Measurements from ENCODE around the gene ABHD12B.
"Not testable (repeated sequence)": the region's sequence is repeated elsewhere in the genome, so short reads cannot be mapped to it uniquely, and the experiment has no call there.

The ABHD12B gene

DNA sequence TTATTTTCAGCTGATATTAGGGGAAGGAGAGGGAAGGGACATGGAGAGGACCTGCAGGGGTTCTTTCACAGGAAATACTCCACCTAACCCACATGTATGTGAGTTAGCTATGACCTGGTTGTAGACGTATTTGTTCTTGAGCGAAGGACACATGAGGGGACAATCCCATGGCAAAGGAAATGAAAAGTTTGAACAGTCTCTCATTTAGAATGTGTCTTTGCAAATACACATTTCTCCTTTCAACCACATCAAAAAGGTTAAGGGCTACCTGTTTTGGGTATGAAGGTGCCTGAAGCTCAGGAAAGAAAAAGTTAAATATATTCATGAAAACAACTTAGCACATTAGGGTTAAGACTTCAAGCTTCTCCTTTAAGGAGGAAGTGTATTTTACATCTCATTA is 65.0 kb downstream of the ABHD12B start:
- no peak for DNase-seq

DNA sequence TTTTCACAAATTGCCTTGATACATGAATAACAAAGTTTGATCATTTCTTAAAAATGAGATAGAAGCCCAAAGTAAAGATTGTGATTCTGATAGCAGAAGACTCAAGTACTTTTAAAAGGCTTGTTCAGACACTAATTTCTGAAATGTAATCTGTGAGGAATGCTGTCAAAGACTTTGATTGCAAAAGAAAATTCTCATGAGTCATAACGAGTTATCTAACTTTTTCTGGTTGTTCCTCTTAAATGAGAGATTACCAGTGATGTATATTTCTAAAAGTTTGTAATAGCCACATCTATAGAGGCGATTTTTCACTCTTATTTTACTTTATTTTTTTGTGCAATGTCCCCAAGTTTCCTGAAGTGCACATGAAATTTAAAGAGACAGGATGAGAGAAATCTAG is 65.5 kb downstream of the ABHD12B start:
- no peak for DNase-seq

DNA sequence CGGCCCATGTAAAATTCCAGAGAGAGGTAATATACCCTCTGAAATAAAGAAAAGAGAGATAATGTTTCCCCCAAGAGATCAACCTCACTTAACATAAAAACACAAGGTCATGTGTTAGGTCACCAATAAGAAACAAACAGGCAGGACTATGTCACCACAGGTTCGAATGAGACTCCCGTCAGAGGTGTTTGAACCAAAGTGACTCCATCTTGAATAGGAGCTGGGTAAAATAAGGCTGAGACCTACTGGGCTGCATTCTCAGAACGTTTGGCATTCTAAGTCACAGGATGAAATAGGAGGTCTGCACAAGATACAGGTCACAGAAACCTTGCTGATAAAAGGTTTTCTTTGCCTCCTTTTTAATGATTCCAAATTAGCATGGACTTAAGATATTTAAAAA is 65.9 kb downstream of the ABHD12B start:
- no peak for DNase-seq

DNA sequence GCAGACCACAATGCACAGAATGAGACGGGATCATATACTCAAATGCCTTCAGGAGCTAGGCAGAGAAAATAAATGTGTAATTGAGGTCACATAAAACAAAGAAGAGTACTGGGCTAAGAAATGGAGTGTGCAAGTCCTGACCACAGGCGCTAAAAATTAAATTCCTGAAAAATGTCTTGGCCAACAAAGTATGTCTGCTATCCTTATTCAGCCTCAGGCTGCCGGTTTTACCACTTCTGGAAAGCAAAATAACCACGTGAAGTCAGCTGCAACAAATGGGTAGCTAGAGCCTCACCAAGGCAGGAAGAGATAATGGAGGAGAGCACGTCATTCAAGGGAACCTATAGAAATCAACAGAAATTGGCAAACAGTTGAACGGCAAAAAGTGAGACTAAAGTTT is 69.3 kb downstream of the ABHD12B start:
- DNase-seq: no peak

DNA sequence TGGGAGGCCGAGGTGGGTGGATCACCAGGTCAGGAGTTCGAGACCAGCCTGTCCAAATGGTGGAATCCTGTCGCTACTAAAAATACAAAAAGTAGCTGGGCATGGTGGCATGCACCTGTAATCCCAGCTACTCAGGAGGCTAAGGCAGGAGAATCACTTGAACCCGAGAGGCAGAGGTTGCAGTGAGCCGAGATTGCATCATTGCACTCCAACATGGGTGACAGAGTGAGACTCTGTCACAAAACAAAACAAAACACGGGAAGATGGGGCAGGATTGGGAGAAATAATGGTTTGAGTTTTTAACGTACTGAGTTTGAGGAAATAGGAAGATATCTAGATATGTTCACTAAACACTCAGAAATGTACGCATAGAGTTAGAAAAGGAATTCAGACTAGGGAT is 69.8 kb downstream of the ABHD12B start:
- DNase-seq: not testable (repeated sequence)

DNA sequence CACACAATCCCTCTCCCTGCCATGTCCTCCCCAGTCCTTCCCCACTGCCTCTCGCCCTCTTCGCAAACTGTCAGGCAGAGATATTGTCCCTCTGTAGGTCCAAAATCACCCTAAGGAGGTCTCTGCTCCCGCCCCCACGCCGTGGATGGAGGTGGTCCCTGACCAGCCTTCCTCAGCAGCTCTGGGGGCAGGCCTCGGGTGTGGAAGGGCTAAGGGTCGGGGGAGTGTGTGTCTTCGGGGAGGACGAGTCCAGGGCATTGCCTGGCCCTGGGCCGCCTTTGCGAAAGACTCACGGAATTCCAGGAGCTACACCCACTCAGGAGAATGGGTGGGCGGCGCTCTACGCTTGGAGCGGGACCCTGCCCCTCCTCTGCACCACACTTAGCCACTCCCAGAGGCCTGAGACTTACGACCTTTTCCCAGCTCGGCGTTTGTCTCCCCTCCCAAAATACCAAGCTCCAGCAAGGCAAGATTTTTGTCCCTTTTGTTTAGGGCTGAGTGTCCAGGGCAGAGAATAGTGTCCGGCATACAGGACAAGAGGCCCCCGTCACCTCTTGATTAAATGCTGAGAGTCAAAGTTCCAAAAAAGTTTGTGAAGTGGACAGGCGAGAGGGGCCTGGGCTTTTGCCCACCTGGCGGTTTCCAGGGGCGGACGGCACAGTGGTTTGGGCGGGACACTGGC is 71.5 kb downstream of the ABHD12B start:
- DNase-seq: no peak

DNA sequence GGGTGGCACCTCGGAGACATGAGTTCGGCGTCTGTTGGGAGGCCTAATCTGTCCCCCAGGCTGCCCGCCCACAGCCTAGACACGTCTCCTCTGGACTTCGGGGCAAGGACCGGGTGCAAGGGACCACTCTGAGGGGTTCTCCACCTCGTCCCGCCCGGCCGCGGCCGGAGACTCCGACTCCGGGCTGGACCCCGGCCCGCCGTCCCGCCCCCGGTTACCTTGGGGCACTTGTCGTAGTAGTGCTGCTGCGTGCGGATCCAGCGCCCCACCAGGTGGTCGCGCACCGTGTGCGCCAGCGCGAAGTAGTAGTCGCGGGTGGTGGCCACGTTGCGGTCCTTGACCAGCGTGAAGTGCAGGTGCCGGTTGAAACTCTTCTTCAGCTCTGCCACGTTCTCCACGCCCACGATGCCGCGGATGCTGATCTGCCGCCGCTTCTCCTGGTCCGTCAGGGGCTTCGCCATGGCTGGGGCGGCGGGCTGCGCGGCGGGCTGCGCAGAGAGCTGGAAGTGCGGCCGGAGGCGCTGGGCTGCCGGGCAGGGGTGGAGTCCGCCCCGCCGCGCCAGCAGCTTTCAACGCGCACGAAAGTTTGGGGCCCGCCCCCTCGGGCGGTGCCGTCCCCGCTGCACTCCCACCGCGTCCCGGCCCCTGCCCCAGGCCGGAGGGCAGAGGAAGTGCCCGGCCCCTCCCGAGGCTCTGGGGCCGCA is 72.2 kb downstream of the ABHD12B start, which contains the start of gene PYGL:
PYGL (minus strand) TSS at position 541 of the 704 bp plus-strand sequence; CDS start at position 461, 80 bp downstream.
- DNase-seq: no peak

DNA sequence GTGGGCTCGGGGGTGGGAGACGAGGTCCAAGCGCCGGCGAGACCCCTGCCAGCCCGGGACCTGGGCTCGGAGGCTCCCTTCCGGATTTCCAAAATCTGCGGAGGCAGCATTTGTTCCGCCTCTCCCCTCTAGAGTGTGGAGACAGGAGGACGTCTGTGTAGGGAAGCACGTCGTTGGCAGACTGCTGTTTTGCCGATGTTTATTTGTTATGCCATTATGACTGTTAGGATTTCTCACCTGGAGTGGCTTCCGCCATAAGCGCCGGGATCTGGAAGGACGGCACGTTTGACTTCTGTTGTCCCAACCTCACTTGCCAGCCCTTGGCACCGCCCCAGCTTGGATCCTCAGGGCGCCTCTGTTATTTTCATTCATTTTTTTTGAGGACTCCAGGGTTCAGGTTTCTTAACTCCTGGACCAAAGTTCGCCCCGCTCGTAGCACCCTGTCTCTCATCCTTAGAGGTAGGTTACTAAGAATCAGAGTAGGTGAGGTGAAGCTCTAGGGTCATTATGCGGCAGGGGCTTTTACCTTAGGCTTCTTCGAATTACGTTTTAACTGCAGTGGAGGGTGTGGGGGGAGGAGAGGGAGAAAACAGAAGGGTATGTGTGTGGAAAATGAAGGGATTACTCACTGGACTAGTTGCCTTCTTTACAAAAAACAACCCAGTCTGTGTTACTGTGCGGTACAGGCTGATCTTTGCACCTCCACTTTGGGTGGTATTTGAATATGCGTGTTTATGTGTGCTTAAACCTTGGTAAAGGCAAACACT is 73.0 kb downstream of the ABHD12B start:
- no peak for DNase-seq

DNA sequence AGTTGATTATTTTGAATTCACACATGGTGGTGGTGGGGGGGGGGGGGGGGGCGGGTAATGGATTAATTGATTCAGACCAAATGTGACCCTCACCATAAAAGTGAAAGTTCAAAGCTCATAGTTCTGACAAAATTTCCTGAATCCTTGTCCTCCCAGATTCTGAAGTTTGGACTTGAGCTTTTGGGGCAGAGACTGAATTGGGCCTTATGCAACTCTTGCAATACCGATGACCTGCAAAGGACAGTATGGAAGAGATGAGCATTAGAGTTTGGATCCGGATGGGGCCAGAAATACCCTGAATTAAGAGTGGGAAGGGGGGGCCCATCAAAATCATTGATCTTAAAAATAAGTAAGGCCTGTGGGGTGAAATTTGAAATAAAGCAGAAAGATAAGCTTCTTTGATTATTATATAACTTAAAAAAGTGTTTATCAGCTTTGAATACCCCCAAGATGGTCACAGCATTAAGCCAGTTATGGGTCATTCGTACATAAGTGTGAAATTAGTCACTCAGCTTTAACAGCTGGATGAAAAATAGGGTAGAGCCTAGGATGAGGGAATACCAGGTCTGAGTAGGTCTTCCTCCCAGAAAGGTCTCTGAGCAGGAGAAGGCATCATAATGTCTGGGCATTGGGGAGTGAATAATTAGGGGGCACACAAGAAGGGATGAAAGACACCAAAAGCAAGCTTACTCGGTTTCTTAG is 74.5 kb downstream of the ABHD12B start:
- no peak for DNase-seq

DNA sequence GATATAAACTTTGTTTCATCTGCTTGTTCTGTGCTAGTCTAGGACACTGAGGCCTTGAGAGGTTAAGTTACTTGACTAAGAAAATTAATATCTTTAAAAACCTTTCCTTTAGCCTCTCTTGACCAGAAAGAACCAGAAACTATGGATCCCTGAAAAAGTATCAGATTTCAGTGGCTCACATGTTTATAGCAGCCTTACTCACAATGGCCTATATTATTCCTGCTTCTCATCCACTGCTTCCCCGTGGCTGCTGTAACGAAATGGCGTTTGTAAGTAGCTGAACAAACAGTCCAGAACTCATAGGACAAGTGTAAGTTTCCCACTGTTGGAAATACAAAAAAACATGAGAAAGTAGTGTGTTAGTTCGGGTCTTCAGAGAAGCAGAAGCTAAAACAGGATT is 75.6 kb downstream of the ABHD12B start:
- no peak for DNase-seq

DNA sequence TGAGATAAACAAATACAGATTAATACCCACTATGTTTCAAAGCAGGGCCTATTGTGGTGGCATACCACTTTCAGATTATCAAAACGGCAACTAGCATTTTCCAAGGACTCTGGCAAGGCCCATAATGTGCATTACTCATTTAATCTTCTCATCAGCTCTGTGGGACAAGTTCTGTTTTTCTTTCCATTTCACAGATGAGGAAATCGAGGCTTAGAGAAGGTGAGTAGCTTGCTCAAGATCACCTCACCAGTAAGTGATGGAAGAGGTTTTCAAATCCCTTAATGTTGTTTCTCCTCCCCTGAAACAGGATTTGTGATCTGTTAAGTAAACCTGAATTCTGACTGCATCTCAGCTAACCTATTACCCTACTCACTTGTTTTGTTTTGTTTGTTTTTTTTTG is 76.4 kb downstream of the ABHD12B start:
- no peak for DNase-seq

DNA sequence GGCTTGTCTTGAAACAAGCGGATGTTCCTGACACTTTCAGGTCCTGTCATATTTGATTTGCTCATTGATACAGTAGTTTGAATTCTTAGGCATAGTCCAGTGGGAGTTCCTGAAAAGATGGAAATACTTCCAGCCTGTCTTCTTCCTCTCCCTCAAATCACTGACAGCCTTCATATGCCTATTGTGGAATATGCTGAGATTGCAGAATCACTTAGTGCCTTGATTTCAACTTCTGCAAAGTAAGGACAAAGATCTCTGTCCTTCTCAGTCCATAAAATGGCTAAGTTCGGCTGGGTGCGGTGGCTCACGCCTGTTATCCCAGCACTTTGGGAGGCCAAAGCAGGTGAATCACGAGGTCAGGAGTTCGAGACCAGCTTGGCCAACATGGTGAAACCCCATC is 79.2 kb downstream of the ABHD12B start:
- no peak for DNase-seq

DNA sequence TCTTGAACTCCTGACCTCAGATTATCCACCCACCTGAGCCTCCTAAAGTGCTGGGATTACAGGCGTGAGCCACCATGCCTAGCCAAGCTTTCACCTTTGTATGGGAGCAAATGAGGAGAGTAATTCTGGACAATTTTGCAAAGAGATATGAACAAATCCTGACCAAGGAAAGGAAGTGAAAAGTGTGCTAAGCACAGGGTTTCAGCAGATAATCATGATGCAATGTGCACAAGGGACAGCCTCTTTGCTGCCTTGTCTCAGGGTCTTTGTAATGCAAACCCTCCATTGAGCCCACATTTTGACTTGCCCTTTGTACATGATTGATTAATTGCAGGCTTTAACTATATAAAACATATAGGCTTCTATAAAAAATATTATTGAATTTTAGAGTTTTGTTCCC is 81.6 kb downstream of the ABHD12B start:
- DNase-seq: no peak
